HepG2 (cell line): Measurements from ENCODE around the gene FHIT. TPM values are rescaled to one million over a fixed set of nuclear protein-coding genes. Genes with fewer than 3 reads are reported as not detected.

ENCODE experiments used
- EP300 ChIP-seq, 3 experiments: sonication (generic) in 1 of 3; formaldehyde crosslinking in 1 of 3; IDR thresholded peaks; 2 replicates each; pipeline versions ENCODE4 v1.5.1 to v1.6.1; 2011 to 2020; ENCODE audit warnings: low read depth in 2 of 3, low read length in 2 of 3, borderline replicate concordance in 1 of 3, improper control_type of control experiment in 1 of 3, mild to moderate bottlenecking in 1 of 3, missing genetic modification reagents in 1 of 3, moderate library complexity in 1 of 3
- NR2F1 ChIP-seq, 2 experiments: fragments of 450-650 bp in 1 of 2; formaldehyde crosslinking in 1 of 2; IDR thresholded peaks; 2 replicates each; pipeline versions ENCODE4 v1.5.0 to v1.6.1; 2016 to 2020; ENCODE audit warnings: mild to moderate bottlenecking in 1 of 2, missing compliant biosample characterization in 1 of 2, missing genetic modification reagents in 1 of 2, moderate library complexity in 1 of 2
- RFX1 ChIP-seq: fragments of 450-650 bp; IDR thresholded peaks from 2 replicates; pipeline ENCODE4 v1.6.1; 2017
- XRCC5 ChIP-seq: fragments of 200-400 bp; formaldehyde crosslinking; optimal IDR thresholded peaks from 2 replicates; pipeline ENCODE3; 2017; ENCODE audit warnings: mild to moderate bottlenecking, low read length
- ZMYM4 ChIP-seq: sonication (generic); formaldehyde crosslinking; IDR thresholded peaks from 2 replicates; pipeline ENCODE4 v1.8.1; 2023; ENCODE audit warnings: mild to moderate bottlenecking, missing genetic modification reagents
- ZNF564 ChIP-seq: sonication (generic); formaldehyde crosslinking; IDR thresholded peaks from 2 replicates; pipeline ENCODE4 v1.8.1; 2023; ENCODE audit warnings: mild to moderate bottlenecking, missing genetic modification reagents
- ZNF598 ChIP-seq: sonication (generic); formaldehyde crosslinking; IDR thresholded peaks from 2 replicates; pipeline ENCODE4 v1.5.1; 2020; ENCODE audit warnings: mild to moderate bottlenecking, missing genetic modification reagents, borderline replicate concordance
- ZNF614 ChIP-seq: IDR thresholded peaks from 2 replicates; pipeline ENCODE4 v1.6.1; 2018; ENCODE audit warnings: missing biosample characterization, missing genetic modification reagents, inconsistent platforms, borderline replicate concordance
- ZNF790 ChIP-seq: sonication (generic); formaldehyde crosslinking; IDR thresholded peaks from 2 replicates; pipeline ENCODE4 v1.8.0; 2022; ENCODE audit warnings: missing genetic modification reagents, mild to moderate bottlenecking, borderline replicate concordance
- ZNF83 ChIP-seq: sonication (generic); formaldehyde crosslinking; IDR thresholded peaks from 2 replicates; pipeline ENCODE4 v1.4.0; 2020; ENCODE audit warnings: missing genetic modification reagents, mild to moderate bottlenecking, borderline replicate concordance
- polyA plus RNA-seq, 8 experiments: library from polyadenylated mRNA; depleted of rRNA in 3 of 8; stranded (reverse) in 7 of 8; unstranded in 1 of 8; fragments of >200 nt; fragmentation: Illumina TruSeq in 4 of 8; extraction: Trizol in 4 of 8; gene quantifications; 2 replicates each; pipeline versions ENCODE4 v1.2.1 to v1.2.3, GENCODE V29; 2011 to 2016; ENCODE audit warnings: low read depth in 4 of 8, missing spikeins in 1 of 8, mixed read lengths in 1 of 8; ENCODE audit not compliant: insufficient read depth in 1 of 8
- total RNA-seq, 5 experiments: library from RNA; depleted of rRNA; stranded (reverse); fragments of >200 nt; fragmentation: Illumina TruSeq; extraction: Trizol; gene quantifications; 2 replicates each; pipeline ENCODE4 v1.2.3, GENCODE V29; 2016; ENCODE audit warnings: low read depth in 1 of 5
- TF ChIP-seq, protein P1 (sequence below): sonication (generic); formaldehyde crosslinking; IDR thresholded peaks from 2 replicates; pipeline ENCODE4 v1.5.0; 2020; ENCODE audit warnings: mild to moderate bottlenecking, missing genetic modification reagents
- TF ChIP-seq, protein P2 (sequence below): sonication (generic); formaldehyde crosslinking; IDR thresholded peaks from 2 replicates; pipeline ENCODE4 v1.4.0; 2020; ENCODE audit warnings: missing genetic modification reagents
- TF ChIP-seq, protein P3 (sequence below): sonication (generic); formaldehyde crosslinking; IDR thresholded peaks from 2 replicates; pipeline ENCODE4 v1.5.1; 2020; ENCODE audit warnings: mild to moderate bottlenecking, missing genetic modification reagents, borderline replicate concordance
- TF ChIP-seq, protein P4 (sequence below): IDR thresholded peaks from 2 replicates; pipeline ENCODE4 v1.6.1; 2018; ENCODE audit warnings: missing genetic modification reagents, mild to moderate bottlenecking, missing compliant biosample characterization
- TF ChIP-seq, protein P5 (sequence below): IDR thresholded peaks from 2 replicates; pipeline ENCODE4 v1.6.1; 2016; ENCODE audit warnings: mild to moderate bottlenecking

The FHIT gene
- total and polyA plus RNA-seq, 2 of the 13 experiments (the other 11 are each of a cell fraction or from before 2014, with no cell fraction given) = 4.0 to 4.6 TPM

DNA sequence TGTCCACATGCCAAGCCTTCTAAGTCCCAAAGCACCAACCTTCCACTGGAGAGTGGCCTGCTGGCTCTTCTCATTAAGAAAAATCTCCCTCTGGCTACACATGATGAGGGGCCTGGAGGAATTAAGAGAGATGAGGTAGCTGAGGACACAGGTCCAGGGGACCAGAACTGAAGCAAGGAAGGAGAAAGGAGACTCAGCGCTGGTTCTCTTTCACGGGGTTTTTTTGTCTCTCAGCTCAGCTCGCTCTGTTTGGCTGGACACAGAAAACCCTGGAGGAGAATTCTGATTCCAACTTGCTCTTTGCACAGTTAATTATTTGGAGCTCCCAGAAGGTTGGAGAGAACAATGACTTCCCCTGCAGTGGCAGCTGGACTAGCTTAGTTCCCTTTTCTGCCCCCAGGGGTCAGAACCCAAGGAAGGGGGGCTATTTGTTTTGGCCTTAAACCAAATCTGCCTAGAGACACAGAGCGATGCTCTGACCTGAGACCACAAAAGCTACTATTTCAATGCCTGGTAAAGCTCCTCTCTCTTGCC is 507.6 kb downstream of the FHIT start (continued):
- TF ChIP-seq, protein P1, sequence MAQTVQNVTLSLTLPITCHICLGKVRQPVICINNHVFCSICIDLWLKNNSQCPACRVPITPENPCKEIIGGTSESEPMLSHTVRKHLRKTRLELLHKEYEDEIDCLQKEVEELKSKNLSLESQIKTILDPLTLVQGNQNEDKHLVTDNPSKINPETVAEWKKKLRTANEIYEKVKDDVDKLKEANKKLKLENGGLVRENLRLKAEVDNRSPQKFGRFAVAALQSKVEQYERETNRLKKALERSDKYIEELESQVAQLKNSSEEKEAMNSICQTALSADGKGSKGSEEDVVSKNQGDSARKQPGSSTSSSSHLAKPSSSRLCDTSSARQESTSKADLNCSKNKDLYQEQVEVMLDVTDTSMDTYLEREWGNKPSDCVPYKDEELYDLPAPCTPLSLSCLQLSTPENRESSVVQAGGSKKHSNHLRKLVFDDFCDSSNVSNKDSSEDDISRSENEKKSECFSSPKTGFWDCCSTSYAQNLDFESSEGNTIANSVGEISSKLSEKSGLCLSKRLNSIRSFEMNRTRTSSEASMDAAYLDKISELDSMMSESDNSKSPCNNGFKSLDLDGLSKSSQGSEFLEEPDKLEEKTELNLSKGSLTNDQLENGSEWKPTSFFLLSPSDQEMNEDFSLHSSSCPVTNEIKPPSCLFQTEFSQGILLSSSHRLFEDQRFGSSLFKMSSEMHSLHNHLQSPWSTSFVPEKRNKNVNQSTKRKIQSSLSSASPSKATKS (CRISPR knock-in tag) = no peak
- TF ChIP-seq ZNF83 (no peak), RFX1 (no peak), ZNF614 (no peak), ZNF790 (CRISPR knock-in tag) (no peak), ZNF598 (CRISPR knock-in tag) (no peak), NR2F1 (CRISPR knock-in tag; IDR thresholded peaks at IDR 0.05) (0 out of 4 replicates have a peak, but pooled peaks of 1 of the 2 experiments have one; percentile 9), XRCC5 (no peak), ZNF564 (CRISPR knock-in tag) (no peak), EP300 (IDR thresholded peaks at IDR 0.05; ENCODE audit: low read depth in 2 of 2, low read length in 2 of 2) (peak in 1 of 2 experiments; percentile 54; a peak in 1 of 4 replicates), EP300 (CRISPR knock-in tag; IDR thresholded peaks at IDR 0.05; ENCODE audit: borderline replicate concordance) (no peak), ZMYM4 (CRISPR knock-in tag) (peak; percentile 25; the same call in 1 of the 2 replicates)
- TF ChIP-seq, protein P2, sequence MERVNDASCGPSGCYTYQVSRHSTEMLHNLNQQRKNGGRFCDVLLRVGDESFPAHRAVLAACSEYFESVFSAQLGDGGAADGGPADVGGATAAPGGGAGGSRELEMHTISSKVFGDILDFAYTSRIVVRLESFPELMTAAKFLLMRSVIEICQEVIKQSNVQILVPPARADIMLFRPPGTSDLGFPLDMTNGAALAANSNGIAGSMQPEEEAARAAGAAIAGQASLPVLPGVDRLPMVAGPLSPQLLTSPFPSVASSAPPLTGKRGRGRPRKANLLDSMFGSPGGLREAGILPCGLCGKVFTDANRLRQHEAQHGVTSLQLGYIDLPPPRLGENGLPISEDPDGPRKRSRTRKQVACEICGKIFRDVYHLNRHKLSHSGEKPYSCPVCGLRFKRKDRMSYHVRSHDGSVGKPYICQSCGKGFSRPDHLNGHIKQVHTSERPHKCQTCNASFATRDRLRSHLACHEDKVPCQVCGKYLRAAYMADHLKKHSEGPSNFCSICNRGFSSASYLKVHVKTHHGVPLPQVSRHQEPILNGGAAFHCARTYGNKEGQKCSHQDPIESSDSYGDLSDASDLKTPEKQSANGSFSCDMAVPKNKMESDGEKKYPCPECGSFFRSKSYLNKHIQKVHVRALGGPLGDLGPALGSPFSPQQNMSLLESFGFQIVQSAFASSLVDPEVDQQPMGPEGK (CRISPR knock-in tag) = peak; percentile 64; the same call in 1 of the 2 replicates
- TF ChIP-seq, protein P3, sequence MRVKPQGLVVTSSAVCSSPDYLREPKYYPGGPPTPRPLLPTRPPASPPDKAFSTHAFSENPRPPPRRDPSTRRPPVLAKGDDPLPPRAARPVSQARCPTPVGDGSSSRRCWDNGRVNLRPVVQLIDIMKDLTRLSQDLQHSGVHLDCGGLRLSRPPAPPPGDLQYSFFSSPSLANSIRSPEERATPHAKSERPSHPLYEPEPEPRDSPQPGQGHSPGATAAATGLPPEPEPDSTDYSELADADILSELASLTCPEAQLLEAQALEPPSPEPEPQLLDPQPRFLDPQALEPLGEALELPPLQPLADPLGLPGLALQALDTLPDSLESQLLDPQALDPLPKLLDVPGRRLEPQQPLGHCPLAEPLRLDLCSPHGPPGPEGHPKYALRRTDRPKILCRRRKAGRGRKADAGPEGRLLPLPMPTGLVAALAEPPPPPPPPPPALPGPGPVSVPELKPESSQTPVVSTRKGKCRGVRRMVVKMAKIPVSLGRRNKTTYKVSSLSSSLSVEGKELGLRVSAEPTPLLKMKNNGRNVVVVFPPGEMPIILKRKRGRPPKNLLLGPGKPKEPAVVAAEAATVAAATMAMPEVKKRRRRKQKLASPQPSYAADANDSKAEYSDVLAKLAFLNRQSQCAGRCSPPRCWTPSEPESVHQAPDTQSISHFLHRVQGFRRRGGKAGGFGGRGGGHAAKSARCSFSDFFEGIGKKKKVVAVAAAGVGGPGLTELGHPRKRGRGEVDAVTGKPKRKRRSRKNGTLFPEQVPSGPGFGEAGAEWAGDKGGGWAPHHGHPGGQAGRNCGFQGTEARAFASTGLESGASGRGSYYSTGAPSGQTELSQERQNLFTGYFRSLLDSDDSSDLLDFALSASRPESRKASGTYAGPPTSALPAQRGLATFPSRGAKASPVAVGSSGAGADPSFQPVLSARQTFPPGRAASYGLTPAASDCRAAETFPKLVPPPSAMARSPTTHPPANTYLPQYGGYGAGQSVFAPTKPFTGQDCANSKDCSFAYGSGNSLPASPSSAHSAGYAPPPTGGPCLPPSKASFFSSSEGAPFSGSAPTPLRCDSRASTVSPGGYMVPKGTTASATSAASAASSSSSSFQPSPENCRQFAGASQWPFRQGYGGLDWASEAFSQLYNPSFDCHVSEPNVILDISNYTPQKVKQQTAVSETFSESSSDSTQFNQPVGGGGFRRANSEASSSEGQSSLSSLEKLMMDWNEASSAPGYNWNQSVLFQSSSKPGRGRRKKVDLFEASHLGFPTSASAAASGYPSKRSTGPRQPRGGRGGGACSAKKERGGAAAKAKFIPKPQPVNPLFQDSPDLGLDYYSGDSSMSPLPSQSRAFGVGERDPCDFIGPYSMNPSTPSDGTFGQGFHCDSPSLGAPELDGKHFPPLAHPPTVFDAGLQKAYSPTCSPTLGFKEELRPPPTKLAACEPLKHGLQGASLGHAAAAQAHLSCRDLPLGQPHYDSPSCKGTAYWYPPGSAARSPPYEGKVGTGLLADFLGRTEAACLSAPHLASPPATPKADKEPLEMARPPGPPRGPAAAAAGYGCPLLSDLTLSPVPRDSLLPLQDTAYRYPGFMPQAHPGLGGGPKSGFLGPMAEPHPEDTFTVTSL = peak; percentile 34; the same call in 1 of the 2 replicates
- TF ChIP-seq, protein P4, sequence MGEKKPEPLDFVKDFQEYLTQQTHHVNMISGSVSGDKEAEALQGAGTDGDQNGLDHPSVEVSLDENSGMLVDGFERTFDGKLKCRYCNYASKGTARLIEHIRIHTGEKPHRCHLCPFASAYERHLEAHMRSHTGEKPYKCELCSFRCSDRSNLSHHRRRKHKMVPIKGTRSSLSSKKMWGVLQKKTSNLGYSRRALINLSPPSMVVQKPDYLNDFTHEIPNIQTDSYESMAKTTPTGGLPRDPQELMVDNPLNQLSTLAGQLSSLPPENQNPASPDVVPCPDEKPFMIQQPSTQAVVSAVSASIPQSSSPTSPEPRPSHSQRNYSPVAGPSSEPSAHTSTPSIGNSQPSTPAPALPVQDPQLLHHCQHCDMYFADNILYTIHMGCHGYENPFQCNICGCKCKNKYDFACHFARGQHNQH (CRISPR knock-in tag) = no peak
- TF ChIP-seq, protein P5, sequence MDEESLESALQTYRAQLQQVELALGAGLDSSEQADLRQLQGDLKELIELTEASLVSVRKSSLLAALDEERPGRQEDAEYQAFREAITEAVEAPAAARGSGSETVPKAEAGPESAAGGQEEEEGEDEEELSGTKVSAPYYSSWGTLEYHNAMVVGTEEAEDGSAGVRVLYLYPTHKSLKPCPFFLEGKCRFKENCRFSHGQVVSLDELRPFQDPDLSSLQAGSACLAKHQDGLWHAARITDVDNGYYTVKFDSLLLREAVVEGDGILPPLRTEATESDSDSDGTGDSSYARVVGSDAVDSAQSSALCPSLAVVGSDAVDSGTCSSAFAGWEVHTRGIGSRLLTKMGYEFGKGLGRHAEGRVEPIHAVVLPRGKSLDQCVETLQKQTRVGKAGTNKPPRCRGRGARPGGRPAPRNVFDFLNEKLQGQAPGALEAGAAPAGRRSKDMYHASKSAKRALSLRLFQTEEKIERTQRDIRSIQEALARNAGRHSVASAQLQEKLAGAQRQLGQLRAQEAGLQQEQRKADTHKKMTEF = no peak
